Measurements from ENCODE around the gene INKA1. TPM values are rescaled to one million over a fixed set of nuclear protein-coding genes. Genes with fewer than 3 reads are reported as not detected.

Gene INKA1
- total RNA-seq, 1 experiment from 2014 or later, result 7.4 TPM

- TF ChIP-seq, protein P1, sequence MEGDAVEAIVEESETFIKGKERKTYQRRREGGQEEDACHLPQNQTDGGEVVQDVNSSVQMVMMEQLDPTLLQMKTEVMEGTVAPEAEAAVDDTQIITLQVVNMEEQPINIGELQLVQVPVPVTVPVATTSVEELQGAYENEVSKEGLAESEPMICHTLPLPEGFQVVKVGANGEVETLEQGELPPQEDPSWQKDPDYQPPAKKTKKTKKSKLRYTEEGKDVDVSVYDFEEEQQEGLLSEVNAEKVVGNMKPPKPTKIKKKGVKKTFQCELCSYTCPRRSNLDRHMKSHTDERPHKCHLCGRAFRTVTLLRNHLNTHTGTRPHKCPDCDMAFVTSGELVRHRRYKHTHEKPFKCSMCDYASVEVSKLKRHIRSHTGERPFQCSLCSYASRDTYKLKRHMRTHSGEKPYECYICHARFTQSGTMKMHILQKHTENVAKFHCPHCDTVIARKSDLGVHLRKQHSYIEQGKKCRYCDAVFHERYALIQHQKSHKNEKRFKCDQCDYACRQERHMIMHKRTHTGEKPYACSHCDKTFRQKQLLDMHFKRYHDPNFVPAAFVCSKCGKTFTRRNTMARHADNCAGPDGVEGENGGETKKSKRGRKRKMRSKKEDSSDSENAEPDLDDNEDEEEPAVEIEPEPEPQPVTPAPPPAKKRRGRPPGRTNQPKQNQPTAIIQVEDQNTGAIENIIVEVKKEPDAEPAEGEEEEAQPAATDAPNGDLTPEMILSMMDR (IDR thresholded peaks at IDR 0.05; ENCODE audit: unreplicated experiment), result peak; percentile 84
- intact Hi-C loops (cut with micrococcal nuclease), result loop anchor here (1.0 to 5.0 kb wide), 4 partner anchors 37 to 136 kb away; partner anchors contain the start of gene GMPPB
- no peaks in the 10 kb centered on the region for H3K4me1 Mint-ChIP-seq (ENCODE audit: insufficient read depth, unreplicated experiment)
- no peak overlapping the region for H3K27ac Mint-ChIP-seq (ENCODE audit: low read depth, unreplicated experiment)
- CTCF ChIA-PET, result interaction anchor here (0.5 to 11.3 kb wide), 56 partner anchors 9 to 411 kb away, joined by 3 to 201 read pairs (median 4); partner anchors contain the start of genes CAMKV, CDHR4, GMPPB and INKA1
- POLR2A ChIA-PET, result interaction anchor here (0.5 to 2.1 kb wide), 8 partner anchors 34 to 119 kb away, joined by 3 to 30 read pairs (median 4); partner anchors contain the start of genes CDHR4, GMPPB and INKA1
- H3K4me3 Mint-ChIP-seq (ENCODE audit: unreplicated experiment), result no peak overlapping the region
- peak; percentile 85 for DNase-seq (ENCODE audit: unreplicated experiment)
- no peaks in the 10 kb centered on the region for H3K27me3 Mint-ChIP-seq (ENCODE audit: insufficient read depth, unreplicated experiment)
- peaks cover 4% of the 10 kb centered on the region for H3K36me3 Mint-ChIP-seq (ENCODE audit: insufficient read depth, unreplicated experiment)
- BruUV-seq (replicated peaks), result no TSS peak
- H3K9me3 Mint-ChIP-seq (ENCODE audit: unreplicated experiment), result no peaks in the 10 kb centered on the region
These were observed 36.2 kb downstream of the INKA1 start for GRCh38 chr3:49839193-49839809.

GRCh38 chr3:49840388-49840787, 37.3 kb downstream of the INKA1 start:
- Mint-ChIP-seq H3K27ac (ENCODE audit: low read depth, unreplicated experiment) (no peak overlapping the region), H3K27me3 (ENCODE audit: insufficient read depth, unreplicated experiment) (no peaks in the 10 kb centered on the region), H3K4me3 (ENCODE audit: unreplicated experiment) (no peak overlapping the region), H3K4me1 (ENCODE audit: insufficient read depth, unreplicated experiment) (no peaks in the 10 kb centered on the region), H3K36me3 (ENCODE audit: insufficient read depth, unreplicated experiment) (no peaks in the 10 kb centered on the region), H3K9me3 (ENCODE audit: unreplicated experiment) (no peaks in the 10 kb centered on the region)
- TF ChIP-seq, protein P1 (IDR thresholded peaks at IDR 0.05; ENCODE audit: unreplicated experiment), result no peak
- no TSS peak for BruUV-seq (replicated peaks)
- intact Hi-C loops (cut with micrococcal nuclease), result no loop called here
- no peak for DNase-seq (ENCODE audit: unreplicated experiment)
- ChIA-PET CTCF (interaction anchor here (0.6 to 11.3 kb wide), 13 partner anchors 9 to 400 kb away, joined by 3 to 201 read pairs (median 3); partner anchors contain the start of genes CDHR4, INKA1 and MST1R), POLR2A (interaction anchor here (0.7 to 2.1 kb wide), 2 partner anchors 37 to 164 kb away, joined by 4 to 30 read pairs; partner anchors contain the start of gene INKA1)

DNA sequence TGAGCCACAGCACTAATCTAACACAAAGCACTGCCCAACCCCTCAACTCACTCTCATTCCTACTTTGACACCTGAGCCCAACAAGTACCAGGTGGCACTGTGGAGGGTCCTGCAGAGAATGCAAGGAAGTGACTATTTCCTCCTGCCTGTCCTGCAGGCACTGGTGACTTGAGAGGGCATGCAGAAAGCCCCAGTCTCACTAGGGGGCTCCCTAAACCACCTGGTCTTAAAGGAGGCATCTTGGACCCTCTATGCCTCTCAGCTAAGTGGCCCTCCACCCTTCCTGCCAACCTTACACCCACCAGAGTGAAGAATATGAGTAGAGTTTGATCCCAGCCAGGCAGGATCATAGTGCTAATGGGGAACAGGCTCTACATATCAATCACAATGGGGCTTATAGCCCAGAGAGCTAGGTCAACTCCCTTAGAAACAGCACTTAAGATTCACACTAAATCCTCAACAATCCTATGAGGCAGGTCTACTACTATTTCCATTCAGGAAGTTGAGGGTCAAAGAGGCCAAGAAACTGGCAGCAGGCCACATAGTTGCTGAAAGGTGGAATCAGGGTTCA, 38.1 kb downstream of the INKA1 start:
- Mint-ChIP-seq H3K36me3 (ENCODE audit: insufficient read depth, unreplicated experiment) (no peaks in the 10 kb centered on the region), H3K4me3 (ENCODE audit: unreplicated experiment) (no peak overlapping the region), H3K27ac (ENCODE audit: low read depth, unreplicated experiment) (no peak overlapping the region), H3K27me3 (ENCODE audit: insufficient read depth, unreplicated experiment) (no peaks in the 10 kb centered on the region), H3K9me3 (ENCODE audit: unreplicated experiment) (no peaks in the 10 kb centered on the region), H3K4me1 (ENCODE audit: insufficient read depth, unreplicated experiment) (no peaks in the 10 kb centered on the region)
- peak; percentile 27 for DNase-seq (ENCODE audit: unreplicated experiment)
- CTCF ChIA-PET, result interaction anchor here (0.6 to 11.3 kb wide), 13 partner anchors 9 to 89 kb away, joined by 3 to 201 read pairs (median 3); partner anchors contain the start of genes CDHR4, INKA1, MON1A and MST1R
- BruUV-seq (replicated peaks), result no TSS peak
- POLR2A ChIA-PET, result no interaction called here
- TF ChIP-seq, protein P1 (IDR thresholded peaks at IDR 0.05; ENCODE audit: unreplicated experiment), result no peak
- intact Hi-C loops (cut with micrococcal nuclease), result no loop called here

GRCh38 chr3:49841806-49842205, 38.7 kb downstream of the INKA1 start:
- no peak for DNase-seq (ENCODE audit: unreplicated experiment)
- H3K4me3 Mint-ChIP-seq (ENCODE audit: unreplicated experiment), result no peak overlapping the region
- intact Hi-C loops (cut with micrococcal nuclease), result no loop called here
- ChIA-PET CTCF (interaction anchor here (0.6 to 11.3 kb wide), 8 partner anchors 10 to 88 kb away, joined by 3 to 201 read pairs (median 3); partner anchors contain the start of genes CDHR4, INKA1, MON1A and MST1R), POLR2A (no interaction called here)
- no peaks in the 10 kb centered on the region for H3K36me3 Mint-ChIP-seq (ENCODE audit: insufficient read depth, unreplicated experiment)
- TF ChIP-seq, protein P1 (IDR thresholded peaks at IDR 0.05; ENCODE audit: unreplicated experiment), result no peak
- H3K9me3 Mint-ChIP-seq (ENCODE audit: unreplicated experiment), result no peaks in the 10 kb centered on the region
- H3K27me3 Mint-ChIP-seq (ENCODE audit: insufficient read depth, unreplicated experiment), result no peaks in the 10 kb centered on the region
- BruUV-seq (replicated peaks), result no TSS peak
- no peaks in the 10 kb centered on the region for H3K4me1 Mint-ChIP-seq (ENCODE audit: insufficient read depth, unreplicated experiment)
- H3K27ac Mint-ChIP-seq (ENCODE audit: low read depth, unreplicated experiment), result no peak overlapping the region
